Spleen (tissue), 11 donors: Measurements from ENCODE around the gene ACLY. TPM values are rescaled to one million over a fixed set of nuclear protein-coding genes. Genes with fewer than 3 reads are reported as not detected.
"Not testable (repeated sequence)": the region's sequence is repeated elsewhere in the genome, so short reads cannot be mapped to it uniquely, and the experiment has no call there.

Experiments used
- DNase-seq: peaks from one replicate; pipeline ENCODE4 v3.0.0-alpha.2; 2020
- H3K27ac ChIP-seq, 8 donors: fragments of 200-600 bp; sonication (generic) in 7 of 8; 1 replicate in 4 of 8; 2 replicates in 4 of 8; pipeline versions ENCODE4 v1.5.0 to v1.8.0; 2016 to 2021; ENCODE audit warnings: inconsistent platforms in 4 of 8, mild to moderate bottlenecking in 4 of 8, moderate library complexity in 1 of 8
- H3K27me3 ChIP-seq, 7 donors: fragments of 200-600 bp; sonication (generic) in 6 of 7; replicated peaks in 1 of 7; 1 replicate in 4 of 7; 2 replicates in 3 of 7; pipeline versions ENCODE4 v1.5.0 to v1.8.0; 2016 to 2021; ENCODE audit warnings: inconsistent platforms in 3 of 7, mild to moderate bottlenecking in 1 of 7
- H3K36me3 ChIP-seq, 6 donors: fragments of 200-600 bp; sonication (generic) in 5 of 6; 1 replicate in 4 of 6; 2 replicates in 2 of 6; pipeline versions ENCODE4 v1.5.0 to v1.8.0; 2016 to 2021; ENCODE audit warnings: inconsistent platforms in 2 of 6
- H3K4me1 ChIP-seq, 6 donors: fragments of 200-600 bp; sonication (generic) in 5 of 6; 1 replicate in 3 of 6; 2 replicates in 3 of 6; pipeline versions ENCODE4 v1.5.0 to v1.8.0; 2016 to 2021; ENCODE audit warnings: inconsistent platforms in 3 of 6
- H3K4me3 ChIP-seq, 8 donors: fragments of 200-600 bp; sonication (generic) in 7 of 8; 1 replicate in 4 of 8; 2 replicates in 4 of 8; pipeline versions ENCODE4 v1.5.0 to v1.8.0; 2016 to 2021; ENCODE audit warnings: inconsistent platforms in 4 of 8, mild to moderate bottlenecking in 4 of 8, moderate library complexity in 2 of 8
- H3K9me3 ChIP-seq, 8 donors: fragments of 200-600 bp; sonication (generic) in 7 of 8; 1 replicate in 4 of 8; 2 replicates in 4 of 8; pipeline versions ENCODE4 v1.5.0 to v1.8.0; 2016 to 2021; ENCODE audit warnings: inconsistent platforms in 4 of 8
- CTCF ChIP-seq, 11 experiments: fragments of 200-600 bp in 7 of 11; fragments of 450-650 bp in 4 of 11; sonication (generic) in 4 of 11; IDR thresholded peaks in 8 of 11; conservative IDR thresholded peaks in 3 of 11; 1 replicate in 7 of 11; 2 replicates in 4 of 11; pipeline versions ENCODE4 v1.4.0 to v1.8.0; 2016 to 2021; ENCODE audit warnings: antibody characterized with exemption in 11 of 11, inconsistent platforms in 4 of 11, mild to moderate bottlenecking in 1 of 11
- POLR2A ChIP-seq, 3 donors: fragments of 450-650 bp; IDR thresholded peaks; one replicate each; pipeline ENCODE4 v1.5.1; 2017; ENCODE audit warnings: antibody characterized with exemption in 3 of 3, mild to moderate bottlenecking in 1 of 3
- POLR2AphosphoS5 ChIP-seq, 3 donors: sonication (generic); formaldehyde crosslinking; IDR thresholded peaks; one replicate each; pipeline ENCODE4 v1.5.1; 2017; ENCODE audit warnings: antibody characterized with exemption in 3 of 3
- WGBS, 5 donors: extraction: QIAGEN DNeasy Blood & Tissue Kit in 3 of 5; methylation state at CpG; one replicate each; pipeline versions ENCODE4 v1.1.5 to v1.1.7; 2013 to 2018; 5-methylcytosine and 5-hydroxymethylcytosine counted together
- intact Hi-C: fragments of 100-400 bp; cut with DNase I; formaldehyde crosslinking; loops from one replicate; pipeline ENCODE4 v1.15.0; 2023; ENCODE audit warnings: low total_unique reads
- polyA plus RNA-seq, 3 donors: library from polyadenylated mRNA; stranded (reverse); fragments of 200-250 nt; gene quantifications; one replicate each; pipeline ENCODE4 v1.2.1, GENCODE V29; 2013
- total RNA-seq, 7 donors: library from RNA; depleted of rRNA in 3 of 7; stranded (reverse); fragments of >200 nt in 3 of 7; fragmentation: NEBNext Ultra II Directional in 4 of 7; extraction: Animal tissue kit (Norgen Biotek cat#: 25700) in 4 of 7; gene quantifications; one replicate each; pipeline versions ENCODE4 v1.1.0 to v1.2.1, GENCODE V29; 2016 to 2021
- donor health status: healthy with polysubstance abuse.
- donor health status: DM: no; HTN: no; CAD: no; lungs with moderate emphysema.
- donor health status: DM: no; HTN: no; CAD: no.
- donor health status: Bipolar disorder and iron deficiency.
- donor health status: healthy.
- donor health status: DM: no; HTN: no; CAD: no.
- donor health status: DM: yes; HTN: yes; CAD: no.

The ACLY gene
- total and polyA plus RNA-seq, 10 donors = 17.7 to 112 (median 80.2) TPM

GRCh38 chr17:41932816-41933389 is 14.2 kb upstream of the ACLY start:
- intact Hi-C loops = no loop called here
- no peak for DNase-seq
- Histone ChIP-seq H3K4me3 (no peak overlapping the region), H3K4me1 (peaks cover 6 to 48% (median 26%) of the 10 kb centered on the region in 6 donors), H3K36me3 (no peaks in the 10 kb centered on the region), H3K9me3 (no peaks in the 10 kb centered on the region), H3K27ac (peak overlapping the region in 3 of 8 donors; percentile 61 to 69 (median 61)), H3K27me3 (no peaks in the 10 kb centered on the region)
- WGBS, 5 donors = 14 to 32% (median 19%) methylated on average over 2 of the region's 2 CpGs
- TF ChIP-seq POLR2A (IDR thresholded peaks at IDR 0.05) (no peak), POLR2AphosphoS5 (IDR thresholded peaks at IDR 0.05) (no peak), CTCF (IDR thresholded peaks at IDR 0.05 in 8 of 11, conservative IDR thresholded peaks at IDR 0.05 in 3 of 11) (no peak)

GRCh38 chr17:41931715-41932114 is 13.0 kb upstream of the ACLY start:
- 91 to 97% (median 92%) methylated on average over 4 of the region's 4 CpGs for WGBS, 5 donors
- H3K9me3 ChIP-seq, H3K27ac ChIP-seq, H3K4me3 ChIP-seq, intact Hi-C loops, H3K36me3 ChIP-seq, H3K27me3 ChIP-seq, DNase-seq: not testable (repeated sequence)
- H3K4me1 ChIP-seq = peaks cover 6 to 48% (median 26%) of the 10 kb centered on the region in 6 donors

- H3K9me3 ChIP-seq, DNase-seq, intact Hi-C loops, H3K36me3 ChIP-seq, H3K27me3 ChIP-seq: not testable (repeated sequence)
- Histone ChIP-seq H3K4me3 (peak overlapping the region; percentile 47 to 76 (median 54)), H3K4me1 (peaks cover 6 to 53% (median 26%) of the 10 kb centered on the region in 6 donors), H3K27ac (peak overlapping the region in 7 of 8 donors; percentile 72 to 90 (median 86))
- 51 to 57% (median 54%) methylated on average over 17 to 18 of the region's 18 CpGs for WGBS, 5 donors
Measured at GRCh38 chr17:41930833-41931156, 12.0 kb upstream of the ACLY start.

- no peaks in the 10 kb centered on the region for H3K27me3 ChIP-seq
Measured at GRCh38 chr17:41930009-41930832, 11.5 kb upstream of the ACLY start, which contains the start of gene ODAD4. Gene ODAD4 (plus strand): TSS chr17:41930617. CDS start chr17:41930724, 107 bp downstream.

More at GRCh38 chr17:41930009-41930832, 11.5 kb upstream of the ACLY start, which contains the start of gene ODAD4:
- no peaks in the 10 kb centered on the region for H3K36me3 ChIP-seq
- peaks cover 6 to 55% (median 26%) of the 10 kb centered on the region in 6 donors for H3K4me1 ChIP-seq
- TF ChIP-seq CTCF (IDR thresholded peaks at IDR 0.05 in 8 of 11, conservative IDR thresholded peaks at IDR 0.05 in 3 of 11) (peak in 10 of 11 experiments; percentile 37 to 80 (median 61)), POLR2AphosphoS5 (IDR thresholded peaks at IDR 0.05) (peak; percentile 95 to 96 (median 96)), POLR2A (IDR thresholded peaks at IDR 0.05) (peak in 1 of 3 donors; percentile 81)
- H3K27ac ChIP-seq = peak within 1 kb of the TSS; percentile 72 to 90 (median 86)
- peak; percentile 99 for DNase-seq
- intact Hi-C loops = no loop called here
- 2 to 3% (median 2%) methylated on average over 43 of the region's 43 CpGs for WGBS, 5 donors
- H3K4me3 ChIP-seq = peak within 1 kb of the TSS; percentile 47 to 76 (median 54)
- no peaks in the 10 kb centered on the region for H3K9me3 ChIP-seq
